HEK293T (cell line): ENCODE measurements around the gene GNB5.

Source experiments
- CTCF ChIA-PET: fragments of 350-600 bp; formaldehyde crosslinking; extraction: SDS; loops from one replicate; lab custom pipeline; 2021; ENCODE audit warnings: antibody characterized with exemption, inconsistent platforms; lab: Yijun Ruan, JAX
- POLR2A ChIA-PET: fragments of 350-600 bp; formaldehyde crosslinking; extraction: SDS; loops from one replicate; lab custom pipeline; 2020; ENCODE audit warnings: antibody characterized with exemption, inconsistent platforms; lab: Yijun Ruan, JAX
- DNase-seq: peaks from one replicate; pipeline ENCODE4 v3.0.0; 2012; ENCODE audit warnings: mixed read lengths; ENCODE audit errors: extremely low spot score
- ARNT ChIP-seq: fragments of 450-650 bp; IDR thresholded peaks from 2 replicates; pipeline ENCODE4 v1.6.1; 2017; ENCODE audit warnings: mild to moderate bottlenecking
- BHLHE40 ChIP-seq: fragments of 450-650 bp; IDR thresholded peaks from 2 replicates; pipeline ENCODE4 v1.6.1; 2016; ENCODE audit warnings: mild to moderate bottlenecking, moderate library complexity, borderline replicate concordance
- CTBP1 ChIP-seq: fragments of 450-650 bp; IDR thresholded peaks from 2 replicates; pipeline ENCODE4 v1.6.1; 2016; ENCODE audit warnings: borderline replicate concordance
- ELF4 ChIP-seq: fragments of 450-650 bp; IDR thresholded peaks from 2 replicates; pipeline ENCODE4 v1.6.1; 2017; ENCODE audit warnings: antibody characterized with exemption
- FOXA1 ChIP-seq: fragments of 450-650 bp; IDR thresholded peaks from 2 replicates; pipeline ENCODE4 v1.6.1; 2016; ENCODE audit warnings: mild to moderate bottlenecking
- FOXK2 ChIP-seq: fragments of 450-650 bp; IDR thresholded peaks from 2 replicates; pipeline ENCODE4 v1.6.1; 2016; ENCODE audit warnings: mild to moderate bottlenecking
- FOXM1 ChIP-seq: fragments of 450-650 bp; IDR thresholded peaks from 2 replicates; pipeline ENCODE4 v1.6.1; 2017; ENCODE audit warnings: mild to moderate bottlenecking, borderline replicate concordance
- HDGF ChIP-seq: fragments of 450-650 bp; IDR thresholded peaks from 2 replicates; pipeline ENCODE4 v1.6.1; 2017; ENCODE audit warnings: antibody characterized with exemption, borderline replicate concordance
- L3MBTL2 ChIP-seq: fragments of 450-650 bp; conservative IDR thresholded peaks from 2 replicates; pipeline ENCODE4 v1.6.1; 2016; ENCODE audit warnings: mild to moderate bottlenecking
- LEF1 ChIP-seq: fragments of 450-650 bp; IDR thresholded peaks from 2 replicates; pipeline ENCODE4 v1.6.1; 2017; ENCODE audit warnings: mild to moderate bottlenecking, borderline replicate concordance
- NFRKB ChIP-seq: fragments of 450-650 bp; IDR thresholded peaks from 2 replicates; pipeline ENCODE4 v1.6.1; 2016; ENCODE audit warnings: mild to moderate bottlenecking, moderate library complexity
- SP1 ChIP-seq: fragments of 450-650 bp; IDR thresholded peaks from 2 replicates; pipeline ENCODE4 v1.6.1; 2017
- SUZ12 ChIP-seq: fragments of 450-650 bp; IDR thresholded peaks from 2 replicates; pipeline ENCODE4 v1.6.1; 2016; ENCODE audit warnings: mild to moderate bottlenecking
- TARDBP ChIP-seq: fragments of 450-650 bp; IDR thresholded peaks from 2 replicates; pipeline ENCODE4 v1.6.1; 2016
- ZNF384 ChIP-seq: fragments of 450-650 bp; IDR thresholded peaks from 2 replicates; pipeline ENCODE4 v1.6.1; 2016
- TF ChIP-seq, protein P1 (sequence below): fragments of 450-650 bp; IDR thresholded peaks from 2 replicates; pipeline ENCODE4 v1.6.1; 2016

GNB5 gene

DNA sequence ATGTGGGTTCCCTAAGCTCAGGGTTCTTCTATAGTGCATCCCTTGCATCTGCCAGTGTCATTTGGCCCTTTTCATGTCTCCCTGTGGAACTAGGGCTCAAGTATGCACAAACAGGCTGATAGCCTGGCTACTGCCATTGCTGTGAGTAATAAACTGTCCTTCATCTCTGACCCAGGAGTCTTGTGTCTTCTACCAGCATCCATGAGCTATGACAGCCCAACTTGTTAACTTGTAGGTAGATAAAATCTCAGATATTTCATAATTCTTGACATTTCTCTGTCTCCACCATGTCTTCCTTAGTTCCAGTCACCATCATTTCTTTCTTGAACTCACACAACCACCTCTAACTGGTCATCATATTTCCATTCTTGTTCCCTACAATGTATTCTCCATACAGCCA is 59.1 kb downstream of the GNB5 start:
- POLR2A ChIA-PET, result no interaction called here
- no peak for DNase-seq
- TF ChIP-seq, protein P1, sequence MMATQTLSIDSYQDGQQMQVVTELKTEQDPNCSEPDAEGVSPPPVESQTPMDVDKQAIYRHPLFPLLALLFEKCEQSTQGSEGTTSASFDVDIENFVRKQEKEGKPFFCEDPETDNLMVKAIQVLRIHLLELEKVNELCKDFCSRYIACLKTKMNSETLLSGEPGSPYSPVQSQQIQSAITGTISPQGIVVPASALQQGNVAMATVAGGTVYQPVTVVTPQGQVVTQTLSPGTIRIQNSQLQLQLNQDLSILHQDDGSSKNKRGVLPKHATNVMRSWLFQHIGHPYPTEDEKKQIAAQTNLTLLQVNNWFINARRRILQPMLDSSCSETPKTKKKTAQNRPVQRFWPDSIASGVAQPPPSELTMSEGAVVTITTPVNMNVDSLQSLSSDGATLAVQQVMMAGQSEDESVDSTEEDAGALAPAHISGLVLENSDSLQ, result no peak
- TF ChIP-seq ZNF384 (no peak), CTBP1 (no peak)
- CTCF ChIA-PET, result no interaction called here

DNA sequence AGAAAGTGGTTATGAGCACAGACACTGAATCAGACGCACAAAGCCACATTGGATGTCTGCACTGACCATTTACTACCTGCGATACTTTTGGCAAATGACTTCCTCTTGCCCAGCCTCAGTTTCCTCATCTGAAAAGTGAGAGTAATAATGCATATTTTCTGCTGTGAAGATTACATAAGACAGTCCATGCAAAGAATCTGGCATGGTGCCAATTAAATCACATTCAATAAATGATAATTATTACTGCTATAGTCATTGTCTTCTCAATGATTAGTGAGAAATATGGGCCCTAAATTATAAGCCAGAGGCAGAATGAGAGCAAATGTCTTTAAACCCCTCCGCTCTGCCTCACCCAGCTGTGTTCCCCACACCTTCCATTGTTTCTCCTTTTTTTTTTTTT is 62.6 kb downstream of the GNB5 start:
- ChIA-PET CTCF (no interaction called here), POLR2A (no interaction called here)
- no peak for TF ChIP-seq HDGF
- TF ChIP-seq SUZ12, result no peak
- TF ChIP-seq CTBP1, result no peak
- TF ChIP-seq L3MBTL2, result no peak
- TF ChIP-seq ARNT, result no peak
- TF ChIP-seq, protein P1, result no peak
- no peak for DNase-seq

DNA sequence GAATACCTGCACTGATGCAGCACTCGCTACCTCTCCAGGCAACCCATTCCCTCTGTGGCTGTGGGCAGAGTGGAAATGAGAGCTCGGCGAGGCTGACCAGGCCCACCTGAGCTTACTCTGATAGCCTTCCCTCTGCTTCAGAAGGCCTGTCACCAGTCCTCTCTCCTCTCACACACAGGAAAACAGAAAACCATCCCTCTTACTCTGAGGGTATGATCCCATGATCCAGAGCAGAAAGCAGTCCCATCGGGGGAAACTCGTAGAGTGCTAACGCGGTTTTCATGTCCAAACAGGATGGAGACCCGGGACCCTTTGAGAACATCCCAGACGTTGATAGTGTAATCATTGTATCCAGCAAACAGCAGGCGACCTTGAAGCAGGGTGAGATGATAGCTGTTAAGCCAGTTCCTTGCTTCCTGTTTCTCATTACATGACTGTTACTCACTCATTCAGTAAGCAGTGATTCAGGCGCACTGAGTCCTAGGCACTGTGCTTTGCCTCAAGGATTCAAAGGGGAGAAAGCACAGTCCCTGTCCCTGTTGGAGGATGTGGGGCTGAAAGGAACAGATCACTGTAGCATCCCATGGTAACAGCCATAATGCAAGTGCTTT is 66.8 kb downstream of the GNB5 start:
- DNase-seq, result no peak
- TF ChIP-seq HDGF (no peak), FOXK2 (no peak), BHLHE40 (no peak), FOXM1 (no peak), ELF4 (no peak), ARNT (no peak), NFRKB (no peak), L3MBTL2 (no peak), SUZ12 (no peak), FOXA1 (no peak), CTBP1 (no peak), SP1 (no peak)
- TF ChIP-seq, protein P1, result no peak
- ChIA-PET CTCF (interaction anchor here (0.6 to 1.5 kb wide), 2 partner anchors 15 to 16 kb away, joined by 3 read pairs; no protein-coding TSS in a partner anchor), POLR2A (no interaction called here)

DNA sequence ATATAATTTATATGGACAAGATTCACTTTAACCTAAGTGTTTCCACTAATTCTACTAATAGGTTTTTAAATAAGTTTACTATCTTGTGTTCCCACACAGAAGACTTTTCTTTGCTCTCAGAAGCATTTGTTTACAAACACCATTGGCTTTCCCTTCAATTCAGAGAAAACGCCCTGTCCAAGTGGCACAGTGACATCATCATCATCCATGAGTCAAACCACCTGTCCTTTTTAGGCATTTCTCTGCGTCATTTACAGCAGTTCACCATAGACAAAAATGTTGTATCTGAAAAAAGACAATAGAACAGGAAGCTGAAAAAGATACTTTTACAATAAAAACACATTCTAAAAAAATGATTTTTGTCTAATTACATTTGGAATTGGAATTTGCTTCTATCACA is 69.3 kb downstream of the GNB5 start:
- ChIA-PET POLR2A (no interaction called here), CTCF (no interaction called here)
- DNase-seq, result no peak
- TF ChIP-seq FOXM1, result no peak
- no peak for TF ChIP-seq TARDBP
- no peak for TF ChIP-seq SP1

DNA sequence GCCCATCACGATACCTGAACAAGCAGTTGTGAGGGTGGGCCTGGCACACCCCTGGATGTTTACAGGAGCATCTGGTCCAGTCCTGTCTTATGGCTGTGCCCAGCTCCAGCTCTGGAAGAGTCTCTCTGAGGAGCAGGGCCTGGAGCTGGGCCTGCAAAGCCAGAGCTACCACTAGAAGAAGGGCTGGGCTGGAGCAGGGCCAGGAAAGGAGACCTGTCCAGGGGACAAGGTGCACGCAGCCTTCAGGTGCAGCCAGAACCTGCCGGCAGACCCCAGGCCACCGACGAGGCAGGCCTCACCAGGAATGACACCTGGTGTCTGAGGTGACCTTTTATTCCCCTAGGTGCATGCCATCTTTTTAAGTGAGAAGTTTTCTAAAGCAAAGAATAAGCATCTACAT is 70.2 kb downstream of the GNB5 start:
- TF ChIP-seq LEF1, result no peak
- CTCF ChIA-PET, result no interaction called here
- POLR2A ChIA-PET, result no interaction called here
- no peak for DNase-seq

DNA sequence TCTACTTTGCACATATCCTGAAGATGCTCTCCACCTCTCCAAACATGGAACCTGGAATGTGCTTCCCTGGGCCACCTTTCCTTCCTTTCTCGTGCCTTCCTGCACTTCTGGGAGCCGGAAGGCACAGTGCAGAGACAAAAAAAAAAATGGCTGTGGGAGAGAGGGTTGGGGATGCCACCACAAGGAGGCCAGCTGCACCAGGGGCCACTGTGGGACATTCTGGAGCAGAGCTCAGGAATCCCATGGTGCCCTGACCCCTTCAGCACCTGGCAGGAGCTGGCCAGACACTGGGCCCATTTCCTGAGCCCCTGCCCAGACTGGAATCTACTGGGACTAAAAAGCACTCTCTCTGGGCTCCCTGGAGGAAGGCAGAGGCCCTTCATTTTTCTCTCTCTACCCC is 70.7 kb downstream of the GNB5 start:
- CTCF ChIA-PET, result no interaction called here
- POLR2A ChIA-PET, result no interaction called here
- TF ChIP-seq BHLHE40 (no peak), FOXK2 (no peak), SUZ12 (no peak), NFRKB (no peak), CTBP1 (no peak)
- no peak for DNase-seq

DNA sequence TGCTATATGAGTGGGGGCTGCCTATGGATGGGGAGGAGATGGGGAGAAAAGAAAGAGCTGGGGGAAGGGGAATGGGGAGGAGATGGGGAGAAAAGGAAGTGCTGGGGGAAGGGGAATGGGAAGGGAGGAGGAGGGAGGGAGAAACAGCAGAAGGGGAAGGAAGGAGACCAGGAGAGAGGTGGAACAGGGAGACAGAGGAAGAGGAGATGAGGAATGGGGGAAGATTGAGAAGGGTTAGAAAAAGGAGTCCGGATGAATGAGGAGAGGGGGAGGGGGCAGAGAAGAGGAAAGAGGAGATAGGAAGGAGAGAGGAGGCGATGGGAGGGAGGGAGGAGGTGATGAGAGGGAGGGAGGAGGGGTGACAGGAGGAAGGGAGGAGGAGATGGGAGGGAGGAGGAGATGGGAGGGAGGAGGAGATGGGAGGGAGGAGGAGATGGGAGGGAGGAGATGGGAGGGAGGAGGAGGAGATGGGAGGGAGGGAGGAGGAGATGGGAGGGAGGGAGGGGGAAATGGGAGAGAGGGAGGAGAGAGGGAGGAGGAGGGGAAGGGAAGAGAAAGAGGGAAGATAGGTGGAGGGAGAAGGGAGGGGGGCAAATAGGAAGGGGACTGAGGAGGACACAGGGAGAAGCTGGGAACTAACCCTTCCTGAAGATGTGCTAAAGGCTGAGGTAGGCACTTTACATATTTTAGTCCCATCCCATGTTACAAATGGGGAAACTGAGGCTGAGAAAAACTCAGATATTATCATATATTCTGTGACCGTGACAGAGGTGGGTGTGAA is 72.0 kb downstream of the GNB5 start:
- ChIA-PET POLR2A (no interaction called here), CTCF (no interaction called here)
- DNase-seq, result no peak
- TF ChIP-seq BHLHE40 (no peak), FOXK2 (no peak), ZNF384 (no peak), HDGF (no peak), ARNT (no peak), LEF1 (no peak), CTBP1 (no peak), TARDBP (no peak), L3MBTL2 (no peak), ELF4 (no peak), FOXM1 (no peak), SUZ12 (no peak), FOXA1 (no peak), NFRKB (no peak), SP1 (no peak)
- TF ChIP-seq, protein P1, result no peak
